GM13977 (cell line): ENCODE measurements around the gene ADIPOR2.
"Not testable (repeated sequence)": the region's sequence is repeated elsewhere in the genome, so short reads cannot be mapped to it uniquely, and the experiment has no call there.

ENCODE experiments used
- DNase-seq: peaks from one replicate; pipeline ENCODE4 v3.0.0; 2012; ENCODE audit warnings: low spot score
- CTCF ChIP-seq: IDR thresholded peaks from 2 replicates; pipeline ENCODE4 v1.5.1; 2012; ENCODE audit warnings: mild to moderate bottlenecking, control low read depth; ENCODE audit not compliant: insufficient read depth; ENCODE audit errors: extremely low read depth, missing control alignments
- in situ Hi-C: fragments of 300-500 bp; cut with MboI; formaldehyde crosslinking; loops from one replicate; pipeline ENCODE4 v1.12.0; 2022; ENCODE audit warnings: low sequenced_read_pairs, low pct_unique_long_range_greater_than_20kb, mixed read lengths, inconsistent platforms; ENCODE audit not compliant: unreplicated experiment

The ADIPOR2 gene

GRCh38 chr12:1692895-1693610, 2.2 kb downstream of the ADIPOR2 start:
- DNase-seq, result no peak
- no peak for TF ChIP-seq CTCF
- in situ Hi-C loops, result no loop called here

- in situ Hi-C loops, DNase-seq: not testable (repeated sequence)
Observed at GRCh38 chr12:1695097-1695496, 4.2 kb downstream of the ADIPOR2 start.

GRCh38 chr12:1695886-1696670, 5.2 kb downstream of the ADIPOR2 start:
- TF ChIP-seq CTCF, result no peak
- no peak for DNase-seq
- in situ Hi-C loops, result no loop called here

GRCh38 chr12:1696800-1697199, 5.9 kb downstream of the ADIPOR2 start:
- TF ChIP-seq CTCF, result no peak
- in situ Hi-C loops, result no loop called here
- no peak for DNase-seq

- no peak for TF ChIP-seq CTCF
- in situ Hi-C loops, result no loop called here
- no peak for DNase-seq
Observed at GRCh38 chr12:1697271-1697670, 6.4 kb downstream of the ADIPOR2 start.

GRCh38 chr12:1698720-1699119, 7.8 kb downstream of the ADIPOR2 start:
- TF ChIP-seq CTCF, result no peak
- DNase-seq, result no peak
- in situ Hi-C loops, result no loop called here

GRCh38 chr12:1702713-1703112, 11.8 kb downstream of the ADIPOR2 start:
- in situ Hi-C loops, result no loop called here
- no peak for TF ChIP-seq CTCF
- DNase-seq, result no peak
